GM23338 (cell line): ENCODE measurements around the gene DUOX1.

Experiments used
- CREB1 ChIP-seq: fragments of 250-450 bp; sonication (Bioruptor Pico); IDR thresholded peaks from 2 replicates; pipeline ENCODE4 v1.5.0; 2020; ENCODE audit warnings: low read depth, mild to moderate bottlenecking, moderate library complexity
- CTCF ChIP-seq, 2 experiments: fragments of 200-600 bp in 1 of 2; sonication (generic) in 1 of 2; conservative IDR thresholded peaks; 2 replicates each; pipeline versions ENCODE4 v1.5.1 to v1.6.1; 2016 to 2017; ENCODE audit warnings: antibody characterized with exemption in 2 of 2, low read depth in 2 of 2, mild to moderate bottlenecking in 2 of 2, moderate library complexity in 1 of 2
- EZH2 ChIP-seq: fragments of 200-600 bp; sonication (generic); IDR thresholded peaks from one replicate; pipeline ENCODE4 v1.8.0; 2017; ENCODE audit warnings: antibody characterized with exemption, mild to moderate bottlenecking, low read depth; ENCODE audit not compliant: unreplicated experiment
- EZH2phosphoT487 ChIP-seq: fragments of 200-600 bp; sonication (generic); IDR thresholded peaks from one replicate; pipeline ENCODE4 v1.8.1; 2018; ENCODE audit warnings: antibody characterized with exemption; ENCODE audit not compliant: unreplicated experiment
- POLR2AphosphoS5 ChIP-seq: IDR thresholded peaks from 2 replicates; pipeline ENCODE4 v1.6.1; 2016; ENCODE audit warnings: antibody characterized with exemption, low read depth
- ZNF114 ChIP-seq: fragments of 250-450 bp; sonication (Bioruptor Pico); IDR thresholded peaks from 2 replicates; pipeline ENCODE4 v1.5.0; 2020; ENCODE audit warnings: mild to moderate bottlenecking, moderate library complexity
- ZNF331 ChIP-seq: fragments of 250-450 bp; sonication (Bioruptor Pico); IDR thresholded peaks from 2 replicates; pipeline ENCODE4 v1.5.0; 2020; ENCODE audit warnings: low read depth, mild to moderate bottlenecking, moderate library complexity
- TF ChIP-seq, protein P1 (sequence below): IDR thresholded peaks from one replicate; pipeline ENCODE4 v1.6.1; 2018; ENCODE audit warnings: antibody characterized with exemption; ENCODE audit not compliant: unreplicated experiment

DNA sequence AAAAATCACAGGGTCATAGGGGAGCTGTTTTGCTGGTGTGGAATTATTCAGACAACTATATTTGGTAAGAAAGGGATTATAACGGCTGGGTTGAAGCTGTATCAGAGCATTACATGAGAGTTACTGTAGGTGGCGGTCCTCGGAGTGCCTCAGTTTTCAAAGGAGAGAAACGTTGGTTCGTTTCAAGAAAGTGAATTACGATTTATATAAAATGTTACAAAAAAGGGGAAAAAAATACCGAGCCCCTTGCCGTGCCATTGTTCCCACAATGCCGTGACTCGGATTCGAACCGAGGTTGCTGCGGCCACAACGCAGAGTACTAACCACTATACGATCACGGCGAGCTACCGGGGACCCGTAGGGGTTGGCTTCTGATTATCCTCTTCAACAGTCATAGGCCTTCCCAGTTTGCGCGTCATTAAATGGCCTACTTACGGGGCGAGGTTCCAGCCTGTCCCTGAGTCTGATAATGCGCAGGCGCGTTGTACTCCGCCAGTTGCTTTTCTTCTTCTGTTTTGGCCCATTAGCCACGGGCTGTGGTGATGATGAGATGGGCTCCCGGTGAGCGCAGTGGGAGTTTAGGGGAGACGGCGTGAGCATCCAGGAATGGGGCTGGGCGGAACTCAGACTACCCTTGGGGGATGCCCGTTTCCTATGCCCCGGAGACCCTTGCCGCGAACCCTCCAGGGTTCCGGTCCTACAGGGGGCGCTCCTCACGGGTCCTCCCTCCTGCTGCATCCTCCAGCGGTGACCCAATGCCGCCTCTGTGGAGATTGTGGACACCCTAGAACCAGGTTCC, 68.7 kb downstream of the DUOX1 start:
- TF ChIP-seq POLR2AphosphoS5 (0 out of 2 replicates have a peak, but pooled peaks have one; percentile 19), CTCF (conservative IDR thresholded peaks at IDR 0.05; ENCODE audit: low read depth in 2 of 2) (peak; percentile 73 to 76), EZH2phosphoT487 (no peak), ZNF114 (CRISPR knock-in tag) (no peak), EZH2 (no peak), ZNF331 (CRISPR knock-in tag) (no peak), CREB1 (CRISPR knock-in tag) (peak; percentile 89)
- TF ChIP-seq, protein P1, sequence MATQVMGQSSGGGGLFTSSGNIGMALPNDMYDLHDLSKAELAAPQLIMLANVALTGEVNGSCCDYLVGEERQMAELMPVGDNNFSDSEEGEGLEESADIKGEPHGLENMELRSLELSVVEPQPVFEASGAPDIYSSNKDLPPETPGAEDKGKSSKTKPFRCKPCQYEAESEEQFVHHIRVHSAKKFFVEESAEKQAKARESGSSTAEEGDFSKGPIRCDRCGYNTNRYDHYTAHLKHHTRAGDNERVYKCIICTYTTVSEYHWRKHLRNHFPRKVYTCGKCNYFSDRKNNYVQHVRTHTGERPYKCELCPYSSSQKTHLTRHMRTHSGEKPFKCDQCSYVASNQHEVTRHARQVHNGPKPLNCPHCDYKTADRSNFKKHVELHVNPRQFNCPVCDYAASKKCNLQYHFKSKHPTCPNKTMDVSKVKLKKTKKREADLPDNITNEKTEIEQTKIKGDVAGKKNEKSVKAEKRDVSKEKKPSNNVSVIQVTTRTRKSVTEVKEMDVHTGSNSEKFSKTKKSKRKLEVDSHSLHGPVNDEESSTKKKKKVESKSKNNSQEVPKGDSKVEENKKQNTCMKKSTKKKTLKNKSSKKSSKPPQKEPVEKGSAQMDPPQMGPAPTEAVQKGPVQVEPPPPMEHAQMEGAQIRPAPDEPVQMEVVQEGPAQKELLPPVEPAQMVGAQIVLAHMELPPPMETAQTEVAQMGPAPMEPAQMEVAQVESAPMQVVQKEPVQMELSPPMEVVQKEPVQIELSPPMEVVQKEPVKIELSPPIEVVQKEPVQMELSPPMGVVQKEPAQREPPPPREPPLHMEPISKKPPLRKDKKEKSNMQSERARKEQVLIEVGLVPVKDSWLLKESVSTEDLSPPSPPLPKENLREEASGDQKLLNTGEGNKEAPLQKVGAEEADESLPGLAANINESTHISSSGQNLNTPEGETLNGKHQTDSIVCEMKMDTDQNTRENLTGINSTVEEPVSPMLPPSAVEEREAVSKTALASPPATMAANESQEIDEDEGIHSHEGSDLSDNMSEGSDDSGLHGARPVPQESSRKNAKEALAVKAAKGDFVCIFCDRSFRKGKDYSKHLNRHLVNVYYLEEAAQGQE: no peak
